GM23338 (cell line): ENCODE measurements around the gene HCAR2. TPM values are rescaled to one million over a fixed set of nuclear protein-coding genes. Genes with fewer than 3 reads are reported as not detected.

ENCODE experiments used
- ZNF462 ChIP-seq: fragments of 250-450 bp; sonication (Bioruptor Pico); IDR thresholded peaks from 2 replicates; pipeline ENCODE4 v1.5.0; 2020; ENCODE audit warnings: mild to moderate bottlenecking, moderate library complexity
- polyA plus RNA-seq: library from polyadenylated mRNA; unstranded; fragments of >200 nt; fragmentation: Nextera tagmentation; extraction: Ambion mirVana; gene quantifications from 2 replicates; pipeline ENCODE4 v1.2.1, GENCODE V29; 2016
- small RNA-seq: library from RNA; depleted of rRNA; stranded (forward); fragments of <200 nt; gene quantifications from one replicate; pipeline ENCODE3, GENCODE V24; 2014; ENCODE audit warnings: low replicate concordance
- total RNA-seq: library from RNA; depleted of rRNA; stranded (reverse); fragments of >200 nt; shearing (Covaris generic); gene quantifications from 2 replicates; pipeline ENCODE4 v1.2.3, GENCODE V29; 2014; rRNA removed

The HCAR2 gene
- total and polyA plus RNA-seq, 2 experiments from 2014 or later: not detected

GRCh38 chr12:122651520-122652224 is 51.5 kb downstream of the HCAR2 start (continued):
- no peak for TF ChIP-seq ZNF462 (CRISPR knock-in tag)

Small RNA genes within 50 kb of the gene (small RNA-seq; reads per million reads assigned to genes)
- not detected for gene AC026333.2

Other genes with a start within 250 kb of the HCAR2 start
- gene ZCCHC8, start 202.4 kb downstream of the HCAR2 start, total RNA-seq: 21.7 and 39.0 TPM in 2 replicates
- gene ZCCHC8, start 202.4 kb downstream of the HCAR2 start, polyA plus RNA-seq: 23.9 and 24.8 TPM in 2 replicates
- gene RSRC2, start 176.4 kb downstream of the HCAR2 start, total RNA-seq: 55.4 and 76.3 TPM in 2 replicates
- 161 and 184 TPM in 2 replicates for gene RSRC2, start 176.4 kb downstream of the HCAR2 start, polyA plus RNA-seq
- 85.2 and 98.0 TPM in 2 replicates for gene KNTC1, start 176.1 kb downstream of the HCAR2 start, total RNA-seq
- gene KNTC1, start 176.1 kb downstream of the HCAR2 start, polyA plus RNA-seq: 47.3 and 55.2 TPM in 2 replicates
- gene HCAR3, start 13.5 kb upstream of the HCAR2 start, total RNA-seq: not detected in 2 replicates
- not detected in 2 replicates for gene HCAR3, start 13.5 kb upstream of the HCAR2 start, polyA plus RNA-seq
- gene HCAR1, start 27.5 kb upstream of the HCAR2 start, total RNA-seq: 0.17 TPM in 1 of 2 replicates, not detected in the other
- 0.07 TPM in 1 of 2 replicates, not detected in the other for gene HCAR1, start 27.5 kb upstream of the HCAR2 start, polyA plus RNA-seq
- 55.2 and 55.8 TPM in 2 replicates for gene DENR, start 49.5 kb upstream of the HCAR2 start, total RNA-seq
- gene DENR, start 49.5 kb upstream of the HCAR2 start, polyA plus RNA-seq: 129 and 130 TPM in 2 replicates
- 0.16 and 0.31 TPM in 2 replicates for gene CCDC62, start 71.2 kb upstream of the HCAR2 start, total RNA-seq
- 0.13 and 0.61 TPM in 2 replicates for gene CCDC62, start 71.2 kb upstream of the HCAR2 start, polyA plus RNA-seq
- 19.9 and 22.1 TPM in 2 replicates for gene HIP1R, start 132.1 kb upstream of the HCAR2 start, total RNA-seq
- 6.7 and 8.0 TPM in 2 replicates for gene HIP1R, start 132.1 kb upstream of the HCAR2 start, polyA plus RNA-seq
- gene VPS37B, start 192.8 kb upstream of the HCAR2 start, total RNA-seq: 10.4 and 10.9 TPM in 2 replicates
- 6.7 and 6.8 TPM in 2 replicates for gene VPS37B, start 192.8 kb upstream of the HCAR2 start, polyA plus RNA-seq